ENCODE results near the gene NFAT5. TPM values are rescaled to one million over a fixed set of nuclear protein-coding genes. Genes with fewer than 3 reads are reported as not detected.

The NFAT5 gene
- total RNA-seq, 1 donor from 2014 or later, result 48.3 TPM

- Mint-ChIP-seq H3K4me1 (peaks cover 3% of the 10 kb centered on the region), H3K9me3 (peaks cover 4% of the 10 kb centered on the region), H3K4me3 (no peak overlapping the region), H3K36me3 (ENCODE audit: low read depth) (no peaks in the 10 kb centered on the region), H3K27me3 (no peaks in the 10 kb centered on the region), H3K27ac (no peak overlapping the region)
- intact Hi-C loops (cut with micrococcal nuclease), result no loop called here
- ATAC-seq (ENCODE audit: low read depth) (no peak), DNase-seq (no peak)
- POLR2A ChIA-PET, result interaction anchor here (1.7 kb wide), 1 partner anchor 21 kb away, joined by 5 read pairs; no protein-coding TSS in a partner anchor
- CTCF ChIA-PET, result no interaction called here
- TF ChIP-seq CTCF (IDR thresholded peaks at IDR 0.05), result no peak
Observed at GRCh38 chr16:69522041-69522578, 43.7 kb upstream of the NFAT5 start.

- DNase-seq, result no peak
- Mint-ChIP-seq H3K27me3 (no peaks in the 10 kb centered on the region), H3K36me3 (ENCODE audit: low read depth) (no peaks in the 10 kb centered on the region), H3K27ac (no peak overlapping the region), H3K4me3 (no peak overlapping the region), H3K4me1 (peaks cover 3% of the 10 kb centered on the region), H3K9me3 (peaks cover 4% of the 10 kb centered on the region)
- intact Hi-C loops (cut with micrococcal nuclease), result no loop called here
- TF ChIP-seq CTCF (IDR thresholded peaks at IDR 0.05), result no peak
- ChIA-PET POLR2A (no interaction called here), CTCF (no interaction called here)
- no peak for ATAC-seq (ENCODE audit: low read depth)
Observed at GRCh38 chr16:69522732-69523404, 42.9 kb upstream of the NFAT5 start.

GRCh38 chr16:69523566-69524305, 42.0 kb upstream of the NFAT5 start:
- Mint-ChIP-seq H3K27me3 (no peaks in the 10 kb centered on the region), H3K4me3 (no peak overlapping the region), H3K36me3 (ENCODE audit: low read depth) (no peaks in the 10 kb centered on the region), H3K27ac (no peak overlapping the region), H3K9me3 (peaks cover 4% of the 10 kb centered on the region), H3K4me1 (peaks cover 3% of the 10 kb centered on the region)
- intact Hi-C loops (cut with micrococcal nuclease), result no loop called here
- no peak for TF ChIP-seq CTCF (IDR thresholded peaks at IDR 0.05)
- CTCF ChIA-PET, result no interaction called here
- POLR2A ChIA-PET, result no interaction called here
- DNase-seq, result no peak
- no peak for ATAC-seq (ENCODE audit: low read depth)

- no peak for TF ChIP-seq CTCF (IDR thresholded peaks at IDR 0.05)
- Mint-ChIP-seq H3K36me3 (ENCODE audit: low read depth) (no peaks in the 10 kb centered on the region), H3K27ac (no peak overlapping the region), H3K9me3 (peaks cover 6% of the 10 kb centered on the region), H3K4me3 (no peak overlapping the region), H3K4me1 (peaks cover 16% of the 10 kb centered on the region), H3K27me3 (no peaks in the 10 kb centered on the region)
- no peak for ATAC-seq (ENCODE audit: low read depth)
- no peak for DNase-seq
- POLR2A ChIA-PET, result interaction anchor here (0.6 kb wide), 1 partner anchor 68 kb away, joined by 9 read pairs; no protein-coding TSS in a partner anchor
- CTCF ChIA-PET, result no interaction called here
- intact Hi-C loops (cut with micrococcal nuclease), result no loop called here
Observed at GRCh38 chr16:69526831-69527655, 38.7 kb upstream of the NFAT5 start.

All from activated B cell treated with CpG ODN at 0.5 μM for 24 hours (primary cell).